ENCODE measurements around the gene ADAMTS2. TPM values are rescaled to one million over a fixed set of nuclear protein-coding genes. Genes with fewer than 3 reads are reported as not detected.

The ADAMTS2 gene
- total RNA-seq, 1 donor from 2014 or later: 152 TPM

DNA sequence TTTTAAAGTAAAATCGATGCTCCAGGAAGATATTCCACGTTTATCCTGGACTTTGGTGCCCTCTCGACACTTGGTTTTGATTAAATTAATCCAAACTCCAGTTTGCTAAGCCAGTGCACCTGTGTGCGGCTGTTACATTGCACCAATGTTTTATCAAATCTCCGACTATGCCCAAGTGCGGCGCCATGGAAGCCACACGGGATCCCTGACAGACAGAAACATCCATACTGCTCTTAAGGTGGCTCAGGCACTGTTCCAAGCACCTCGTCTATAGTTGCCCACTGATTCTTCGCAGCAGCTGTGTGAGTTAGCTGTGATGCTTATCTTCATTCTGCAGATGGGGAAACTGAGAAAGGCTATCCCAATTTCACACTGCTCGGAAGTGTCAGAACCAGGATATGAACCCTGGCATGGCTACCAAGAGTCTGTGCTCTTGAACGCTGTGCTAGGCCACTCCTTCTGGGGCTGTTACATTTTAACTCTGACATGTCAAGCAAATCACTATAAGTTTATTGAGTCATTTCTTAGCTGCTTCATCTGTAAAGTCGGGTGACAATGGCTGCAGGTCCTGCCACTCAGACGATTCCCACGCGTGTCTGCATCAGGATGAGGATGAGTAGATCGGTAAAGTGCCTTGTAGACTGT lies 113.0 kb downstream of the ADAMTS2 start:
- no peak for DNase-seq (ENCODE audit: low spot score)

DNA sequence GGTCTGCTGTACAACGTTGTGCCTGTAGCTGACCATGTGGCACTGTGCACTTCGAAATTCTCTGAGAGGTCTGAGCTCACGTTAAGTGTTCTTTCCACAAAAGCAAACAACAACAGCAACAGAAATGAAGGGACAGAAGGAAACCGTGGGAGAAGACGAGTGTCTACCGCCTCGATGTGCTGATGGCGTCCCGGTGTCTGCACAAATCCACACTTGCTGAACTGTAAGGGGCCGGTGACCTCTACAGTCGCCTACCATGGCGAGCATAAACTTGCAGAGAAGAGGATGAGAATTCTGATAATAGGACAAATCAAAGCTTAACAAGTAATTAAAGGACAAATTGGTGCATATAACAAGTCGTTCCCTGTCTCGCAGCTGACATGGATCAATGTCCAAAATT lies 114.0 kb downstream of the ADAMTS2 start:
- DNase-seq (ENCODE audit: low spot score): no peak

DNA sequence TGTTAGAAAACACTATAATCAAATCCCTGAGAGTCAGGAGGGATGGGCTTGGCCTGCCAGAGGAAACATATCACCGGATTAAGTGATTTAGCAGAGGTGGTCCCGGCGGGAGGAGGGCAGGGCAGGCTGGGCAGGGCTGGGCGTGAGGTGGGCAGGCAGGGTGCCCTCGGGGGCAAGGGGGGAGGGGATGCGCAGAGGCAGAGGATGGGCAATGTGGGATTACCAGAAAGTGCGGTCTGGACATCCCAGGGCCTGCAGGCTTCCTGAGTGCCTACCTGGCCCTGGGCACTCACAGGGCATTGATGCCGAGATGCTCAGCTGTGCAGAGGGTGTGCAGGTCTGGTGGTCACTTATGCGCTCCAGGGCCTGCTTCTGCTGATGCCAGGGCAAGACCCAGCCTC lies 115.2 kb downstream of the ADAMTS2 start:
- no peak for DNase-seq (ENCODE audit: low spot score)

DNA sequence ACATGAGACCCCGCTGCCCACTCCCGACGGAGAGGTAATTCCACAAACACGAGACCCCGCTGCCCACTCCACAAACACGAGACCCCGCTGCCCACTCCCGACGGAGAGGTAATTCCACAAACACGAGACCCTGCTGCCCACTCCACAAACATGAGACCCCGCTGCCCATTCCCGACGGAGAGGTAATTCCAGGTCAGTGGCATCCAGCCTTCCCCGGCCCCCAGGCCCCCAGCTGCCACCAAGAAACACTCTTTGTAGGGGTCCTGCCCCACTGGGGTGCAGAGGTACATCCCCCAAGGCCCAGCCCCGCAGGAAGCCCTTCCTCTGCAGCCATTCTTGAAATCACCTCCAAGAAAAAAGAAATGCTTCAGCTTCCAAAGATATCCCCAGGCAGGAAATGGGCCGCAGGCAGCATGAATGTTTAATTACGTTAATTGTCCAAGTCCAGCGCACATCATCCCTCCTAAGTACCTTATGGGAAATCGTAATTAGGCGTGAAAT lies 115.9 kb downstream of the ADAMTS2 start:
- DNase-seq (ENCODE audit: low spot score): no peak

DNA sequence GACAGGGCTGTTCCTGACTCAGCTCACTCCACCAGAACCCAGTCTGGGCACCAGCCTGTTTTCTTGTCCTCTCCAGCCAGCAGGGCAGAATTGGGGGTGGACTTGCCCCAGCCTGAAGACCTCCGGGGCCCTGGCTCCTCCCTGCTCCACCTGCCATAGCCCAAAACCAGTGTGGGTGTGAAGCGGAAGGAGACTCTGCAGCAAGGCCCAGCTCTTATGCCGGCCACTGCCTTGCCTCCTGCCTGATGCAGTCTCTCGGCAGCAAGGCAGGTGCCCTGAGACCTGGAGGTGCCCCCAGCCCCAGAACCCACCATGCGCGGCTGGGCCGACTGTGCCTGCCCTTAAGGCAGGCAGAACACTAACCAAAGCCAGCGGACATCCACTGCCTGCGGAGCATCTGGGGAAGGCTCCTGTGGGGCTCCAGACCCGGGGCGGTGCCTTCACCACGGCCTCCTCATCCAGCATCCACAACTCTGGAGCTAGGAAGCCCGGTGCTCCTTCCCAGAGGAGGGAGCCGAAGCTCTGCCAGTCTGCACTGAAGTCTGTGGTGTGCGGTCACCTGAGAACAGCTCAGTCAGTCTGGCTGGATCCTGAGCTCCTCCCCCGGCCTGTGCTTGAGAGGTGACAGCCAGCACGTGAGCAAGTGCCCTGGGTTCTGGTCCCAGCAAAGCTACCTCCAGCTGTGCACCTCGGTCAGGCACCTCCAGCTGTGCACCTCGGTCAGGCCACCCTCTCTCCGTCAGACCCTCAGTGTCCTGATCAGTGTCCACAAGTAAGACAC lies 116.7 kb downstream of the ADAMTS2 start:
- DNase-seq (ENCODE audit: low spot score): no peak

DNA sequence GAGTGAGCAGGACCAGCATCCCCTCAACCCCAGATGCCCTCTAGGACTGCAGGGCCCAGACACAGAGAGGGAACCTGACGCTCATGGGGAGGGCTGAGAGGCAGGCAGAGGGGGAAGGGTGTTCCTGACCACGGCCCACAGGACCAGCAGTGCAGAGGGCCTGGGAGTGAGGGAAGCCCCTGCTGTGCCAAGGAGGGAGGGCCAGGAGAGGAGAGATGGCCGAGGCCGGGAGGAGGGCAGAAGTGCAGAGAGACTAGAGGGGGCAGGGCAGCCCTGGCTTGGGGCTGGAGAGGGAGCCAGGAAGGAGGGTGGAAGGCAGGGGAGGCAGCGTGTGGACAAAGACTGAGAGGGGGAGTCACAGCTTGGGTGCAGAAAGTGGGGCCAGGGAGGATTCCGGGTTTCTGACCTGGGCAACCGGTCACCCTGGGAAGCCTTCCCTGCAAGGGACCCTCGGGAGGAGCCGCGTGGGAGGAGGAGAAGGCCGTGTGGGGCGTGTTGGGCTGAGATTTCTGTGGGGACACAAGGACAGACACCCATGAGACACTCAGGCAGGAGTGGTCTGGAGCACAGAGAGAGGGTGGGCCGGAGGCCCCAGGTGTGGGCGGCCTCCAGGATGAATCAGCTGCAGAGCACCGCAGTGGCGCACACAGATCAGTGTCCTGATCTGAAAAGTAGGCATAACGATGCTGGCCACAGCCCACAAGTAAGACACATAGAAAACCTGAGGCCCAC lies 117.5 kb downstream of the ADAMTS2 start:
- peak; percentile 62 for DNase-seq (ENCODE audit: low spot score)

DNA sequence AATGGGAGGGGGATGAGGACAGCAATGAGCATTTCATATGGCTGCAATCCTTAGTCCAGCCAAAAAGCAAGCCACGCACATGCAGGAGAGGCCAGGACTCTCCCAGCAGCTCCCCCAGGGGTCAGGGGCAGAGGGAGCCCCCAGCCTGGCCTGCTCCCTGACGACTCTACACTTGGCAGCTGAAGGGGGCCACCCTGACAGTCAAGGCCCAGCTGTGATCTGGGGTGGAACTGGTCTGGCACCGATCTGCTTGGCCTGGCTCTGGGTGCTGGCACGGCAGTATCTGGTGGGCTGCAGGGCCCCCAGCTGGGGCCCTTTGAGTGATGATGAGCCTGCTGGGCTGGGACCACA lies 118.1 kb downstream of the ADAMTS2 start:
- DNase-seq (ENCODE audit: low spot score): no peak

DNA sequence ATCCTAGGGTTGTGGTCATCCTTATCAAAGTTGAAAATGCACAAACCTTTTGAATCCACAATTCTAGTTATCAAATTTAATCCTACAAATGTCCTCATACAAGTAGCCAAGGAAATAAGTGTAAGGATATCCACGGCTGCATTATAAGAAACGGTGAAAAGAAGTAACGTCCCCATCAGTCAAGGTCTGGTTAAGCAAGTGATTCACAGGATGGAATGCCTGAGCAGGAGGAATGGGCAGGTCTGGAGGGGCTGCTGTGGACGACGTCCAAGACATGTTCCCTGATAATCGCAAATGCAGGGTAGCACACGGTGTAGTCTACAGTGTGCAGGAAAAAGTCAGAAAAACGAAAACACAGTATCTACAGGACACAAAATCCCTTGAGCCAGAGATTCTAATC lies 118.6 kb downstream of the ADAMTS2 start:
- no peak for DNase-seq (ENCODE audit: low spot score)

DNA sequence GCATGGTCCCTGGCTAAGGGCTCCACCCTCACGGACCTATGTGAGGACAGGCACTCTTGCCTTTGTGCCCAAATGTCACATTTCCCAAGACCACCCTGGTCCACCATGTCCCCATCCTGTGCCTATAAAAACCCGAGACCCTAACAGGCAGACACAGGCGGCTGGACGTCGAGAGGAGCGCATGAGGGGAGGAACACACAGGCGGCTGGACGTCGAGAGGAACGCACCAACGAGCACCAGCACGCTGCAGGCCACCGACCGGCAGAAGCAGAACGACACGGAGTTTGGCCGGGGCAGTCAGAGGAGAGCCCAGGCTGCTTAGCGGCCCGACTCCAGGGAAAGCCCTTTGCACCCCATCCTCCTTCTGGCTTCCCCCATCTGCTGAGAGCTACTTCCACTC lies 119.9 kb downstream of the ADAMTS2 start:
- DNase-seq (ENCODE audit: low spot score): no peak

DNA sequence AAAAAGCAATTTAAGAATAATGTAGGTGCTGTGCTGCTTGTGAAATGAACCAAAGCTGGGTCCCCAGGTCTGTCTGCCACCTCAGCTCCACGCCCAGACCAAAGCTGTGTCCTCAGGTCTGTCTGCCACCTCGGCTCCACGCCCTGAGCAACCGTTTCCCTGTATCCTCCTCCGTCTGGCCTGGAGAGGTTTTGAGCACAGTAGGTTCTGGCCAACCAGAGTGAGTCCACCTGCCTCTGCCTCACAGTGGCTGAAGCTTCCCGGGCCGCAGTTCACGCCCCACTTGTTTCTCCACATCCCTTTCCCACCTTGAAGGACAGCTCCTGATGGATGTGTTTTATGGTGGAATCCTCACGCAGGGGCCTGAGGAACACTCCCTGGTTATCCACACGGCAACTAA lies 120.5 kb downstream of the ADAMTS2 start:
- DNase-seq (ENCODE audit: low spot score): no peak

DNA sequence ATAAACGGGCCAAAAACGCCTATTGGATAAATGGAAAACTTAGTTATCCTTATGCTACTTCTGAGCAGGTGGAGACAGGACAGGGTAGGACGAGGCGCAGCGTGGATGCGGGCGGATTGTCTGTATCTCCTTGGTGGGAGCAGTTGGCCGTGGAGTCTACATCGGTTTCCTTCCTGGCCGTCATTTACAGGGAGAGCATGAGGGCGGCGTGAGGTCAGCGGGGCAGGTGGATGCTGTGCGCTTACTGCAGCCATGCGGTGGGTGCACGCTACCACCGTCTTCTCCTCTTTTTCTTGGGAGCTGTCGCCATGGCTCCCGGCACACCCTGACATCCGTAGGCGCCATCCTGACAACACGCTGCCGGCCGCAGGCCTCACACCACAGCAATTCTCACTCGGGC lies 121.3 kb downstream of the ADAMTS2 start:
- no peak for DNase-seq (ENCODE audit: low spot score)

DNA sequence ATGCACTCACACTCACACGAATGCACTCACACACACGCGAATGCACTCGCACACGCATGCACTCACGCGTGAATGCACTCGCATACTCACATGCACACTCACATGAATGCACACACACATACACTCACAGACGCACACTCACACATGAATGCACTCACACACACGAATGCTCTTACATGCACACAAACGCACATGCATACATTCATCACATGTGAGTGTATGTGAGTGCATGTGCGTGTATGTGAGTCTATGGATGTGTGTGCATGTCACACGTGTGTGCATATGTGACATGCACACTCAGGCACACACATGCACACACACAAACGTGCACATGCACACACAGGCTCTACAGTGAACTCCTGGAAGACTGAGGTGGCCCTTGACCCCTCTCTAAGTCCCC lies 121.7 kb downstream of the ADAMTS2 start:
- DNase-seq (ENCODE audit: low spot score): no peak

DNA sequence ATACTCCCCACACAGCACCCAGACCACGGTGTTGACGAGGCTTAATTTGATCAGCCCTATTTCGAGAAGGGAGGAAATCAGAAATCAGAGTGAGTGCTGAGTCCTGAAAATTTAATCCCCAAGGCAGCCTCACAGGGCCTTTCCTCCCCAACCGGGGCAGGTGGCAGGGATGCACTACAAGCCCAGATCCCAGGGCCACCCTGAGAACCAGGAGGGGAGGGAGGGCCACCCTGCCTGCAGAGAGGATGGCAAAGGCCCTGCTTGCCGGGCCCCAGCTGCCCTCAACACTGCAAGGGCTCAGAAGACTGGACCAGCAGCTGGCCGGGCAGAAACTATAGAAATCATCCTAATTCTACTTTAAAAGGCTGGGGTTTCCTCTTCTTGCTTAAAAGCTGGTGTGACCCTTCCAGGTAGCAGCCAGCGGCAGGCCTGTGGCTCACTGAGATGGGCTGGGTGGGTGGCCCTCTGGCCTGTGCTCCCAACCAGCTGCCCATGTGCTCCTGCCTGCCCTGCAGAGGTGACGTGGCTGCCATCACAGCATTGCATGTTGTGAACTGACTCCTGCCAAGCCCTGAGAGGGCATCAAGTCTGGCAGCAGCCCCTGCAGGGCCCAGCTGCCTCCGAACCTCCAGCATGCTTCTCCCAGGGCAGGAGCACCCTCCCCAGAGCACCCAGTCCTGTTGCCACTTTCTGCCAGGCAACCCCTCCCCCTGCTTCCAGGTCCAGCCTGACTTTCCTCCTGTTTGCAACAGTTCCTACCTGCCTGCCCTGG lies 122.8 kb downstream of the ADAMTS2 start:
- DNase-seq (ENCODE audit: low spot score): no peak

DNA sequence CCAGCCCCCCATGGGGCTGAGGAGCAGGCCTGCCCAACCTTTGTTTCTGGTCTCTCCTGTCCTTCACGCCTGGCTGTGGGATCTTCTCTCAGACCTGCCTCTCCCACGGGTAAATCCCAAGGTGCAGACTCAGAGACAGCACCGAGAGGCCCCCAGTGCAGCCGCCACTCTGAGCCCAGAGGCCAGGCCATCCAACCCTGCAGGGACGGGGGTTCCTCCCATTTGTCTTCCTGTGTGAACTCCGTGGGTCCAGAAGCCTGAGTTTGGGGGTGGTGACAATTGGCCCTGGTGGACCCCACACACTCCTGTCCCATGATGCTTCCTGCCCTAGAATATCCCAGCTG lies 123.4 kb downstream of the ADAMTS2 start:
- no peak for DNase-seq (ENCODE audit: low spot score)

DNA sequence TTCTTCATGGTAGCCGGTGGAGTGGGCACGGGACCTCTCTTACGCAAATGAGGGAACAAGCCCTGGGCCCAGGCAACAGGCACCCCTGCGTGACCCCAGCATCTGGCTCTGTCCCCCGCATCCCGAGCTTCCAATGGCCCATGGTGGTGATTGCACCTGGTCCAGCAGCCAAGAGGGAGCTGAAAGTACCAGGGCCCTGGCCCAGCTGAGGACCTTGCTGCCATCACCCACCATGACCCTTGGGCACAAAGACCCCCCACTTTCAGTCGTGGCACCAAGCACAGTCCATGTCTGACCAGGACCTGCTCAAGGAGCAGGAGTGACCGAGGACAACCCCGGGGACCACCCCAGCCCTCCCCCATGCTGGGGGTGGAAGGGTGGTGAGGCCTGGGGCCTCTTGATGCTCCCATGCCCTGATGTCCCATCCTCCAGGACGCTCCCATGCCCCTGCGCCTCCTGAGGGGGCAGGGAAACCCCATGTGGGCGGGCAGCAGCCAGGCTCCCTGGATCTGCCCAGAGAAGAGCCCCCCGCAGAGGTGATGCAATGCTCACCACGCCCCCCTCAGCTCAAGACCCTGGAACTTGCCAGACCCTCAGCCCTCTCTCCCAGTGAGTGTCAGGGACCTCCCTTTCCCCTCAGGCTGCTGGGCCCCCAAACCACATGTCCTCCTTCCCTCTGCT lies 123.9 kb downstream of the ADAMTS2 start:
- DNase-seq (ENCODE audit: low spot score): no peak

DNA sequence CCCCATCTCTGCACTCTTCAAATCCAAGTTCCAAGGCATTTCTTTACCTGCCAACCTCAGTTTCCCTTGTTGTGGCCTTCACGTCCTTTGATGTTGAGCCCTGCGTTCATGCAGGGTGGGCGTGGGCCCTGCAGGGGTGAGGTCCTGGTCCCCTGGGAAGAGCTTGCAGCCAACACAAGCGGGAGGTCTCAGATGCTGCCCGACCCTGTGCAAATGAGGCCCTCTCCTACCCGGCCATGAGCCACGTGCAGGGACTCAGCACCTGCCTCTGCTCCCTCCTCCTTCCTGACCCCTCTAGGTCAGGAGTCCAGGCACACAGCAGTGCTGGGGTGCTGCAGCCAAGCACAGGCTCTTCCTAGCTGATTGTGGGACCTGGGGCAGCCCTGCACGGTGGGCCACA lies 124.5 kb downstream of the ADAMTS2 start:
- no peak for DNase-seq (ENCODE audit: low spot score)

DNA sequence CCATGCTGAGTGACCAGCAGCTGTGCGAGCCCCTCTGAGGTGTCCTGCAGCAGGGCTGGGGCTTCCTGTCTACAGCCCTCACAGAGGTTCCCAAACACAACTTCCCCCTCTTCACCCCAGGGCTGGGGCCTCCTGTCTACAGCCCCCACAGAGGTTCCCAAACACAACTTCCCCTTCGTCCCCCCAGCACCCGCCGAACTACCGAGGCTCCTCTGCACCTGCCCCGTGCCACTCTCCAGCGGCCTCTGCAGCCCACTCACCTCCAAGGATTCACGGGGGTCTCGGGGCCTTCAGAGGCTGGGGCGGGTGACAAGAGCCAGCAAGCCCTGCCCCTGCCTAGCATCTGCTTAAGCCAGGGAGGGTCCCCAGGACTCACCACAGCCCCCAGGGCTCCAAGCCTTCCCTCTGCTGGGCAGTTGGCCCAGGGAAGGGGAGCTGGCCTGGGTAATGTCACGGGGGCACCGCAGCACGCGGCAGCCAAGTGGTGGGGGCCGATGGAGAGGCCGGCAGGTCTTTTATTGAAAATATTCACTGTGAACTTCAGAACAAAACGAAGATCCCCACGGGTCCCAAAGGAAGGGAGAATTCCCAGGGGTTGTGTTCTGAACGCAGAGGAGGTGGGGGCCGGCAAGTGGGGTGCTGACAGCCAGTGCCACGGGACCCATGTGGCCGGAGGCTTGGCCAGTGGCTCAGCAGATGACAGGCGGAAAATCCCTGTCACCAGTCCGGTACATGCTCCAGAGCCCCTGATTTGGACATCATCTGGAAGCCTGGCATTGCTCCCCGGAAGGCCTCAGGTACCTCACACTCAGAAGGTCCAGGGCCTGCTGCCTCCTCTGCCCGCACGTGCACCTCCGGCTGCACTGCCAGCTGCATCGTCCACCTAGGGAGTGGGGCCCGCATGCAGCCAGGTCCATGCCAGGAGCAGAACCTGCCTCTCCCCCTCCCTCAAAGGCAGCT lies 125.3 kb downstream of the ADAMTS2 start:
- DNase-seq (ENCODE audit: low spot score): no peak

DNA sequence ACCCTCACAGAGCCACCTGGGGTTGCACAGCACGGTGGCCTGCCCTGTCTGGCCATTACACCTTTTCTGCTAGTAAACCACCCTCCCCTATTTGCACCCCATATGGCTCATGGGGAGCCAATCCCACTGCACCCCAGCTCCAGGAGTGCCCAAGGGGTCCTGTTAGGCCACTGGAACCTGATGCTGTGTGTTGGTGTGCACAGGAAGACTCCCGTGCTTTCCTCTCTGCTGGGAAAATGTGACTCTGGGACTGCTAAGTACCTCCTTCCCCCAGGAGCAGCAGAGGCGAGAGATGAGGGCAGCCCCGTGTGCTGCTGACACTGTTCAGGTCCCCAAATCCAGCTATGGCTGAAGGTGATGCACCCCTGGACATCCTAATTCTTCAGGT lies 126.3 kb downstream of the ADAMTS2 start:
- no peak for DNase-seq (ENCODE audit: low spot score)

DNA sequence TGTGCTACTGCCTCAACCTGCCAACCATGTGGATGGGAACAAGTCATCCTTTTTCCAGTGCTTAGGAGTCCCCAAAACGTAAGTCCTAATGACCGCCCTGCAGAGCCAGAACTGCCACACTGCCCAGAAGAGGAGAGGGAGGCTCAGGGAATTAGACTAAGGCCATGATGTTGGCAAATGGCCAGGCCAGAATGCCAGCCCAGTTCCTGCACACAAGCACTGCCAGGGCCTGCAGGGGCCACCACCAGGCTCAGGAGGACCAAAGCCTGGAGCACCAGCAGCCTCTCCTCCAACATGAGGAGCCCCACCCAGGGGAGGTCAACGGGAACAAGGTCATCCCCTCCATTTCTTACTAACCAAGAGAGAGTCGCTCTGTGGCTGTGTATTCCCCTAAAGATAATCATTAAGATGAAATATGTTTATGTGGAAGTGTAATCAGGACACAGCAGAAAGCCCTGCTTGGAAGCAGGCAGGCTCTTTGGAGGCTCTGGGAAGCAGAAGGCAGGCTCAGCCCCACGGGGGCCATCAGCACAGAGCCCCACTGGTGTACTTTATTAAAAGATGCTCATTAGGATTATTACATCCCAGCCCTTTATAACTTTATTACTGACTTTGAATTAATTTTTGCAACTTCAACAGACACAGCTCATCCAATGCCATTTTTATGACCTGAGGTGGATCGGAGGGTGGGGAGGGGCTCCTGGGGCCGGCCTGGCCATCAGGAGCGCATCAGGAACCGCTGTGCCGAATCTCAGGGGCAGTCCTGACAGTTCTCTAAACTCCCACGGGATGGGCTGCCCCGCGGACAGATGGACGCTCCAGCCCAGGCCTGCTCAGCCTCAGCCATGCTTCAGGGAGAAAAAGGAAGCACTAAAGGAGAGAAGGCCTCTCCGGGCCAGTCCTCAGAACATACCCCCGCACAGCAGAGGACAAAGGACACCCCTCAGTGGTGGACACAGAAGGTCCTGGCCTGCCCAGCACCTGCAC lies 127.0 kb downstream of the ADAMTS2 start:
- DNase-seq (ENCODE audit: low spot score): no peak

Measured in umbilical cord (tissue), 2 donors.